Right lobe of liver (tissue), 6 donors: ENCODE measurements around the gene FAM118B. TPM values are rescaled to one million over a fixed set of nuclear protein-coding genes. Genes with fewer than 3 reads are reported as not detected.
A peak's percentile ranks its signal among the peaks of the same experiment; 100 is the strongest.

Source experiments
- ATAC-seq, 4 donors: fragments of 200-7000 bp; cut with Tn5 transposase; one replicate each; pipeline ENCODE4 v1.9.1; 2020; ENCODE audit warnings: mild to moderate bottlenecking in 4 of 4, moderate library complexity in 4 of 4
- DNase-seq, 3 donors: peaks; one replicate each; pipeline ENCODE4 v3.0.0-alpha.2; 2020
- H3K27ac ChIP-seq, 3 donors: fragments of 200-600 bp; one replicate each; pipeline ENCODE4 v1.8.0; 2022
- H3K27me3 ChIP-seq, 2 donors: fragments of 200-600 bp; one replicate each; pipeline ENCODE4 v1.8.0; 2022
- H3K36me3 ChIP-seq, 4 donors: fragments of 200-600 bp; sonication (generic) in 1 of 4; one replicate each; pipeline versions ENCODE4 v1.5.1 to v1.8.0; 2017 to 2022; ENCODE audit warnings: control low read depth in 1 of 4
- H3K4me1 ChIP-seq, 4 donors: fragments of 200-600 bp; sonication (generic) in 1 of 4; one replicate each; pipeline versions ENCODE4 v1.5.1 to v1.8.0; 2017 to 2022; ENCODE audit warnings: control low read depth in 1 of 4
- H3K4me3 ChIP-seq, 3 donors: fragments of 200-600 bp; one replicate each; pipeline ENCODE4 v1.8.0; 2022
- H3K9me3 ChIP-seq, 4 donors: fragments of 200-600 bp; sonication (generic) in 1 of 4; one replicate each; pipeline versions ENCODE4 v1.5.1 to v1.8.0; 2017 to 2022; ENCODE audit warnings: control low read depth in 1 of 4
- POLR2A ChIP-seq: fragments of 450-650 bp; IDR thresholded peaks from one replicate; pipeline ENCODE4 v1.6.1; 2017; ENCODE audit warnings: antibody characterized with exemption, mild to moderate bottlenecking
- WGBS: methylation state at CpG from one replicate; pipeline ENCODE4 v1.1.6; 2018; ENCODE audit warnings: low coverage, low lambda C conversion rate; ENCODE audit not compliant: insufficient coverage; ENCODE audit errors: missing lambda C conversion rate; 5-methylcytosine and 5-hydroxymethylcytosine counted together
- intact Hi-C, 2 donors: fragments of 100-400 bp; cut with DNase I; formaldehyde crosslinking; loops; one replicate each; pipeline versions ENCODE4 v1.11.2 to v1.14.1; 2022
- total RNA-seq, 6 experiments: library from RNA; depleted of rRNA in 2 of 6; stranded (reverse); fragments of >200 nt in 2 of 6; fragmentation: NEBNext Ultra II Directional in 3 of 6; extraction: Animal tissue kit (Norgen Biotek cat#: 25700) in 3 of 6; gene quantifications; one replicate each; pipeline versions ENCODE4 v1.1.0 to v1.2.4, GENCODE V29; 2016 to 2023
- TF ChIP-seq, protein P1 (sequence below), 4 donors: fragments of 200-600 bp in 3 of 4; fragments of 450-650 bp in 1 of 4; IDR thresholded peaks; one replicate each; pipeline versions ENCODE4 v1.5.1 to v1.8.0; 2016 to 2022; ENCODE audit warnings: antibody characterized with exemption in 4 of 4, mild to moderate bottlenecking in 2 of 4
- donor health status: DM: no; HTN: yes; CAD: no.
- donor health status: DM: no; HTN: no; CAD: no.
- donor health status: DM: no; HTN: no; CAD: no.
- donor health status: DM: no; HTN: yes; CAD: no.
- donor health status: DM: no; HTN: yes; CAD: no.

FAM118B gene
- total RNA-seq, 6 experiments from 2014 or later, result 4.6 to 8.3 (median 5.8) TPM

DNA sequence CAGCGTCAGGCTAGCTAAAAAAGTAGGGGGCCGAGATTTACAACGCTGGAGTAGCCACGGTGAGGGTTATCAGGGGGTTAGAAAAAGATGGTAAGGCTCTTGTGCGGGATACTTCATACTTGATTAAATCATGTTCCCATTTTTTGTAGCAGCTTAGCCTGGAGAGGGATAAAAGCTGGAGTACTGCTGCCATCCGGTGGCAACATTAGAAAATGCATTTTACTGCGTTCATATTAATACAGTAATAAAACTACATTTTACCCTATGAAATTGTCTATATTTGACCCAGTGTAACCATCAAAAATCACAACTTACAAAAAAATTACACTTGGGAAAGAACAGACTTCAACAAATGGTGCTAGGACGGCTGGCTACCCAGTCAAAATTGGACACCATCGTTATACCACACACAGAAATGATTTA lies 17.4 kb upstream of the FAM118B start:
- no peak for TF ChIP-seq POLR2A
- TF ChIP-seq, protein P1, sequence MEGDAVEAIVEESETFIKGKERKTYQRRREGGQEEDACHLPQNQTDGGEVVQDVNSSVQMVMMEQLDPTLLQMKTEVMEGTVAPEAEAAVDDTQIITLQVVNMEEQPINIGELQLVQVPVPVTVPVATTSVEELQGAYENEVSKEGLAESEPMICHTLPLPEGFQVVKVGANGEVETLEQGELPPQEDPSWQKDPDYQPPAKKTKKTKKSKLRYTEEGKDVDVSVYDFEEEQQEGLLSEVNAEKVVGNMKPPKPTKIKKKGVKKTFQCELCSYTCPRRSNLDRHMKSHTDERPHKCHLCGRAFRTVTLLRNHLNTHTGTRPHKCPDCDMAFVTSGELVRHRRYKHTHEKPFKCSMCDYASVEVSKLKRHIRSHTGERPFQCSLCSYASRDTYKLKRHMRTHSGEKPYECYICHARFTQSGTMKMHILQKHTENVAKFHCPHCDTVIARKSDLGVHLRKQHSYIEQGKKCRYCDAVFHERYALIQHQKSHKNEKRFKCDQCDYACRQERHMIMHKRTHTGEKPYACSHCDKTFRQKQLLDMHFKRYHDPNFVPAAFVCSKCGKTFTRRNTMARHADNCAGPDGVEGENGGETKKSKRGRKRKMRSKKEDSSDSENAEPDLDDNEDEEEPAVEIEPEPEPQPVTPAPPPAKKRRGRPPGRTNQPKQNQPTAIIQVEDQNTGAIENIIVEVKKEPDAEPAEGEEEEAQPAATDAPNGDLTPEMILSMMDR (IDR thresholded peaks at IDR 0.05), result peak; percentile 64 to 90 (median 68)
- Histone ChIP-seq H3K4me3 (no peak overlapping the region), H3K36me3 (peaks cover 0 to 5% (median 1%) of the 10 kb centered on the region in 4 donors), H3K9me3 (no peaks in the 10 kb centered on the region), H3K27me3 (no peaks in the 10 kb centered on the region), H3K27ac (no peak overlapping the region), H3K4me1 (peaks cover 0 to 6% (median 2%) of the 10 kb centered on the region in 4 donors)
- ATAC-seq, result peak; percentile 42 to 72 (median 56)
- no peak for DNase-seq
- WGBS, result 31% methylated on average over 9 of the region's 9 CpGs
- intact Hi-C loops, result loop anchor here (5.0 kb wide), 1 partner anchor 272 kb away; no protein-coding TSS in a partner anchor

DNA sequence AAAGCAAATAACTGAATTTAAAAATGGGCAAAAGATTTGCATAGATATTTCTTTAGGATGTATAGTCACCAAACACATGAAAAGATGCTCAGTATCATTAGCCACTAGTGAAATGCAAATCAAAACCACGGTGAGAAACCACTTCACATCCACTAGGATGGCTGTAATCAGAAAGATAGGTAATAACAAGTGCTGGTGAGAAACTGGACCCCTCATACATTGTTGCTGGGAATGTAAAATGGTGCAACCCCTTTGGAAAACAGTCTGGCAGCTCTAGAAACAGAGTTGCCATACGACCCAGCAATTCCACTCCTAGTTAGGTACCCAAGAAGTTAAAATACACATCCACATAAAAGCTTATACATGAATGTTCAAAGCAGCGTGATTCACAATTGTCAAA lies 16.5 kb upstream of the FAM118B start:
- intact Hi-C loops, result no loop called here
- peaks cover 0 to 8% (median 3%) of the 10 kb centered on the region in 4 donors for H3K36me3 ChIP-seq

DNA sequence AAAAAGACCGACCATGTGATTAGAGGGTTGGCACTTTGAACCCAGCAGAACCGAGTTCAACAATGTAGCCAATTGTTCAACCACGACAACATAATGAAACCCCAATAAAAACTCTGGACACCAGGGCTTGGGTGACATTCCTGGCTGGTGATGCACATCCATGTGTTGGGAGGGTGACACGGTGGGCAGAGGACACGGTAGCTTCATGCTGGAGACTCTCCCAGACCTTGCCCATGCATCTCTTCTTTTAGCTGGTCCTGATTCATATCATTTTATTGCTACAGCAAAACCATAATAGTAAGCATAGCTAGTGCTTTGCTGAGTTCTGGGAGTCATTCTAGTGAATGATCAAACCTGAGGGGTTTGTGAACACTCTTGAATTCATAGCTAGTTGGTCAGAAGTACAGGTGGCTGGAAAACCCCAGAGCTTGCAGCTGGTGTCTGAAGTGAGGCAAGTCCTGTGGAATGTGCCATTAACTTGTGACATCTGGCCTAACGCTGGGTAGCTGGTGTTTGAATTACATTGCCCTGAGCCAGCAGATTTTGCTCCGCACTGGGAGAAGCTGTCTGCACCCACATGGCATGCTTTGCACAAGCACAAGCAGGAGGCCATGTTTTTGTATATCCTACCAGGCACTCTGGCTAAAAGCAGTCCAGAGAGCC lies 14.2 kb upstream of the FAM118B start:
- no peaks in the 10 kb centered on the region for H3K27me3 ChIP-seq
- H3K27ac ChIP-seq, result peak overlapping the region in 1 of 3 donors; percentile 33
- intact Hi-C loops, result no loop called here
- peaks cover 0 to 10% (median 2%) of the 10 kb centered on the region in 4 donors for H3K4me1 ChIP-seq
- DNase-seq (peak in 2 of 3 donors; percentile 62 to 73), ATAC-seq (peak; percentile 58 to 94 (median 77))
- no peak for TF ChIP-seq POLR2A
- TF ChIP-seq, protein P1 (IDR thresholded peaks at IDR 0.05), result no peak
- H3K36me3 ChIP-seq, result peaks cover 0 to 16% (median 3%) of the 10 kb centered on the region in 4 donors
- H3K4me3 ChIP-seq, result no peak overlapping the region
- H3K9me3 ChIP-seq, result no peaks in the 10 kb centered on the region
- 58% methylated on average over 5 of the region's 7 CpGs for WGBS

More for the DNA sequence above, 16.5 kb upstream of the FAM118B start:
- TF ChIP-seq, protein P1 (IDR thresholded peaks at IDR 0.05), result no peak
- TF ChIP-seq POLR2A, result no peak
- H3K4me3 ChIP-seq, result no peak overlapping the region
- no peak for DNase-seq
- no peaks in the 10 kb centered on the region for H3K27me3 ChIP-seq
- no peak overlapping the region for H3K27ac ChIP-seq
- ATAC-seq, result no peak
- WGBS, result 87% methylated on average over 3 of the region's 3 CpGs
- no peaks in the 10 kb centered on the region for H3K9me3 ChIP-seq
- peaks cover 0 to 6% (median 2%) of the 10 kb centered on the region in 4 donors for H3K4me1 ChIP-seq

DNA sequence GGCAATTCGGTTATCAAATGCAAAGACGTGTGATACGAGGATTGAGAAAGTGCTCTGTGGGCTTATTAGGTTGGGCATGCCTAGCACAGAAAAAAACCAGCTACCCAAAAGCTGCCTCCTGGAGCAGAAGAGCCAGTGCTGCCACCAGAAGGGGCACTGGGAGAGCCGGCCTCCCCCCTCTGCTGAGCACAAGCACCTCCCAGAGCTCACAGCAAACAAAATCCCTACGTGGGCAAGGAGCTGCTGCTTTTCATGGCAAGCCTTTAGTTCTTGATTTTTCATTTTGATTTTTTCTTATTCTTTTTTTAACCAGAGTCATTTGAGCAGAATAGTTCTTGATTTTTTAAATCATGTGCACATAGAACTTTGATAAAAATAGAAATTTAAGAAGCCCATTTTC lies 12.9 kb upstream of the FAM118B start:
- WGBS, result 82% methylated on average over 4 of the region's 5 CpGs

More for the DNA sequence above, 12.9 kb upstream of the FAM118B start:
- H3K27ac ChIP-seq, result no peak overlapping the region
- no peak overlapping the region for H3K4me3 ChIP-seq
- intact Hi-C loops, result no loop called here
- H3K9me3 ChIP-seq, result no peaks in the 10 kb centered on the region
- H3K27me3 ChIP-seq, result no peaks in the 10 kb centered on the region
- no peak for TF ChIP-seq POLR2A
- TF ChIP-seq, protein P1 (IDR thresholded peaks at IDR 0.05), result no peak
- DNase-seq, result no peak
- H3K36me3 ChIP-seq, result peaks cover 0 to 17% (median 3%) of the 10 kb centered on the region in 4 donors
- ATAC-seq, result no peak
- peaks cover 0 to 22% (median 5%) of the 10 kb centered on the region in 4 donors for H3K4me1 ChIP-seq
